HAP-1 (cell line): ENCODE measurements around the gene SIPA1L3.
A peak's percentile ranks its signal among the peaks of the same experiment; 100 is the strongest.
"Not testable (repeated sequence)": the region's sequence is repeated elsewhere in the genome, so short reads cannot be mapped to it uniquely, and the experiment has no call there.

Experiments
- DNase-seq, 2 experiments: peaks; one replicate each; pipeline ENCODE4 v3.0.0-alpha.2; 2016 to 2020; ENCODE audit warnings: low spot score in 2 of 2
- H3K27me3 ChIP-seq: fragments of 250-450 bp; sonication (Bioruptor Pico); 2 replicates; pipeline ENCODE4 v1.5.1; 2020; ENCODE audit warnings: low read depth, mild to moderate bottlenecking, moderate library complexity
- H3K36me3 ChIP-seq: fragments of 250-450 bp; sonication (Bioruptor Pico); replicated peaks from 2 replicates; pipeline ENCODE4 v1.5.1; 2020; ENCODE audit warnings: mild to moderate bottlenecking
- H3K4me1 ChIP-seq: fragments of 250-450 bp; sonication (Bioruptor Pico); 2 replicates; pipeline ENCODE4 v1.5.1; 2020; ENCODE audit warnings: mild to moderate bottlenecking
- H3K4me3 ChIP-seq: fragments of 250-450 bp; sonication (Bioruptor Pico); 2 replicates; pipeline ENCODE4 v1.5.1; 2020; ENCODE audit warnings: mild to moderate bottlenecking, moderate library complexity
- H3K9me3 ChIP-seq: fragments of 250-450 bp; sonication (Bioruptor Pico); 2 replicates; pipeline ENCODE4 v1.5.1; 2020; ENCODE audit warnings: mild to moderate bottlenecking, moderate library complexity
- in situ Hi-C: fragments of 300-500 bp; cut with MboI; formaldehyde crosslinking; loops from 3 replicates; pipeline ENCODE4 v1.14.3; 2020; ENCODE audit warnings: low sequenced_read_pairs, inconsistent platforms, mixed read lengths

SIPA1L3 gene, protein sequence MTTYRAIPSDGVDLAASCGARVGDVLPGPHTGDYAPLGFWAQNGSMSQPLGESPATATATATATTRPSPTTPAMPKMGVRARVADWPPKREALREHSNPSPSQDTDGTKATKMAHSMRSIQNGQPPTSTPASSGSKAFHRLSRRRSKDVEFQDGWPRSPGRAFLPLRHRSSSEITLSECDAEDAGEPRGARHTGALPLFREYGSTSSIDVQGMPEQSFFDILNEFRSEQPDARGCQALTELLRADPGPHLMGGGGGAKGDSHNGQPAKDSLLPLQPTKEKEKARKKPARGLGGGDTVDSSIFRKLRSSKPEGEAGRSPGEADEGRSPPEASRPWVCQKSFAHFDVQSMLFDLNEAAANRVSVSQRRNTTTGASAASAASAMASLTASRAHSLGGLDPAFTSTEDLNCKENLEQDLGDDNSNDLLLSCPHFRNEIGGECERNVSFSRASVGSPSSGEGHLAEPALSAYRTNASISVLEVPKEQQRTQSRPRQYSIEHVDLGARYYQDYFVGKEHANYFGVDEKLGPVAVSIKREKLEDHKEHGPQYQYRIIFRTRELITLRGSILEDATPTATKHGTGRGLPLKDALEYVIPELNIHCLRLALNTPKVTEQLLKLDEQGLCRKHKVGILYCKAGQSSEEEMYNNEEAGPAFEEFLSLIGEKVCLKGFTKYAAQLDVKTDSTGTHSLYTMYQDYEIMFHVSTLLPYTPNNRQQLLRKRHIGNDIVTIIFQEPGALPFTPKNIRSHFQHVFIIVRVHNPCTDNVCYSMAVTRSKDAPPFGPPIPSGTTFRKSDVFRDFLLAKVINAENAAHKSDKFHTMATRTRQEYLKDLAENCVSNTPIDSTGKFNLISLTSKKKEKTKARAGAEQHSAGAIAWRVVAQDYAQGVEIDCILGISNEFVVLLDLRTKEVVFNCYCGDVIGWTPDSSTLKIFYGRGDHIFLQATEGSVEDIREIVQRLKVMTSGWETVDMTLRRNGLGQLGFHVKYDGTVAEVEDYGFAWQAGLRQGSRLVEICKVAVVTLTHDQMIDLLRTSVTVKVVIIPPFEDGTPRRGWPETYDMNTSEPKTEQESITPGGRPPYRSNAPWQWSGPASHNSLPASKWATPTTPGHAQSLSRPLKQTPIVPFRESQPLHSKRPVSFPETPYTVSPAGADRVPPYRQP (N-terminal part only)

GRCh38 chr19:37906869-37907734, at the start of gene SIPA1L3:
Gene SIPA1L3, plus strand, starts transcription at chr19:37907208. Its CDS starts 174,358 bp downstream, at chr19:38081566.
- in situ Hi-C loops, result loop anchor here (25.0 kb wide), 1 partner anchor 180 kb away; no protein-coding TSS in a partner anchor
- Histone ChIP-seq H3K9me3 (no peaks in the 10 kb centered on the region), H3K36me3 (no peaks in the 10 kb centered on the region), H3K4me3 (peak within 1 kb of the TSS; percentile 80), H3K4me1 (peaks cover 18% of the 10 kb centered on the region), H3K27me3 (no peaks in the 10 kb centered on the region)
- DNase-seq, result peak; percentile 93 to 97

DNA sequence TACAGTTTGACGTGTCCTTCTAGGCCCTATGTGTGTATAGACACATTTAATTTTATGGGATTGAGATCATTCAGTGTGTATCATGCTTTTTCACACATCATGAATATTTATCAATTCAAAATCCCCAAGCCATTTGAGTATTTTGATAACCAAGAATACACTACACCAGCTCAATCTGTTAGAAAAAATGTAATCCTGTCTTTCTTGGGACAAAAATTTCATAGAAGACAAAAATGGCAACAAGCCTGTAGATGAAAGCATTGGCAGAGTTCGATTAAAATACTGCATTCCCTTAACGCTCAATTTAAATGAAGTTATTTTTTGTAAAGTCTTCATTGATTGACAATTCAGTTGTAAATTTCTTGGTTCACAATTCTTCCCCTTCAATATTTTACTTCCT, 42.5 kb upstream of the SIPA1L3 start:
- DNase-seq, result no peak

GRCh38 chr19:37865930-37866329, 41.1 kb upstream of the SIPA1L3 start:
- in situ Hi-C loops, DNase-seq, H3K36me3 ChIP-seq, H3K4me1 ChIP-seq, H3K9me3 ChIP-seq, H3K4me3 ChIP-seq, H3K27me3 ChIP-seq: not testable (repeated sequence)

More for the DNA sequence above, 42.5 kb upstream of the SIPA1L3 start:
- Histone ChIP-seq H3K4me1 (peaks cover 9% of the 10 kb centered on the region), H3K27me3 (no peaks in the 10 kb centered on the region), H3K4me3 (no peak overlapping the region), H3K9me3 (0 out of 2 replicates have a peak, but pooled peaks cover 3% of the 10 kb centered on the region), H3K36me3 (no peaks in the 10 kb centered on the region)
- in situ Hi-C loops, result no loop called here

- Histone ChIP-seq H3K4me3 (no peak overlapping the region), H3K9me3 (peaks cover 8% of the 10 kb centered on the region; the same call in 1 of the 2 replicates), H3K27me3 (no peaks in the 10 kb centered on the region), H3K4me1 (peaks cover 9% of the 10 kb centered on the region), H3K36me3 (no peaks in the 10 kb centered on the region)
- DNase-seq, result no peak
- in situ Hi-C loops, result no loop called here
Measured at GRCh38 chr19:37867831-37868230, 39.2 kb upstream of the SIPA1L3 start.

DNA sequence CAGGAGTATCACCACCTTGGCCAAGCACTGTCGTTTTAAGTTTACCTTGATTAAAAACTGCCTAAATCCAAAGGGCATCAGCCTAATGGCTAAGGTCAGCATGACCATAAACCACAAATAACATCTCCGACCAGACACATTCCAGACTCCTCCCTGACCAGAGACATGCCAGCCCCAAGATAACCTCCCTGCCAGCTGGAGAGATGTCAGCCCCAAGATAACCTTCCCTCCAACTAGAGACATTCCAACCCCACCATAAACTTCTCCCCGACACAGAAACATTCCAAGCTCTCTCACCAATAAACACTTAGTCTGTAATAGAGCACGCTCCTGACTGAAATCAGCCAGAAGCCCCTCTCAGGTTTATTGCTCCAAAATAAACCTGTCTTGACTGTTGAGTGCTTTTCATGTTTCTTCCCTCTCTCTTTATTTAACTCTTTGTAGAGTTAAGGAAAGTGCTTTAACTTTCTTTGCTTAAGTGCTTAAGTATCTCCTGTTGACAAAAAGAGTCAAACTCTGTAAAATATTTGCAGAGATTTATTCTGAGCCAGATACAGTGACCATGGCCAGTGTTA, 37.2 kb upstream of the SIPA1L3 start:
- in situ Hi-C loops, result no loop called here
- Histone ChIP-seq H3K4me3 (no peak overlapping the region), H3K9me3 (peaks cover 8% of the 10 kb centered on the region; the same call in 1 of the 2 replicates), H3K36me3 (no peaks in the 10 kb centered on the region), H3K4me1 (peaks cover 9% of the 10 kb centered on the region), H3K27me3 (no peaks in the 10 kb centered on the region)
- no peak for DNase-seq

GRCh38 chr19:37872383-37872782, 34.6 kb upstream of the SIPA1L3 start:
- in situ Hi-C loops, result no loop called here
- Histone ChIP-seq H3K27me3 (no peaks in the 10 kb centered on the region), H3K4me3 (no peak overlapping the region), H3K4me1 (no peaks in the 10 kb centered on the region; the same call in 1 of the 2 replicates), H3K36me3 (no peaks in the 10 kb centered on the region), H3K9me3 (peaks cover 5% of the 10 kb centered on the region; the same call in 1 of the 2 replicates)
- DNase-seq, result no peak

DNA sequence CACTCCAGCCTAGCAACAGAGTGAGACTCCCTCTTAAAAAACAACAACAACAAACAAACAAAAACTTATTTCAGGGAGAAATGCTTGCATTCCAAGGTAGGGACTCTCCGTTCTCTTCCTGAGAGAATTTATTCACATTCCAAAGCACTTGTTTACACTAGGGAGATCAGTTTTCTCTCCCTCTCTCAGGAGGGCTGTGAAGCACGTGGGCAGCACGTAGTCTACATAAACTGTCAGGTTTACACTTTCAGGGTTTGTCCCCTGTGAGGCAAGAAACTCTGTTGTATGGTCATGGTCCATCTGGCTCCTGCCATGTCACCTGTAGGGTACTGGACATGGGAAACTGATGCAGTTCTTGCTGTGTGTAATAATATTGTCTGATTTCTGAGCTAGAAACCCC, 32.2 kb upstream of the SIPA1L3 start:
- H3K9me3 ChIP-seq, result peaks cover 3% of the 10 kb centered on the region; the same call in 1 of the 2 replicates
- no peaks in the 10 kb centered on the region for H3K36me3 ChIP-seq
- no peaks in the 10 kb centered on the region for H3K27me3 ChIP-seq
- H3K4me3 ChIP-seq, result no peak overlapping the region
- no peak for DNase-seq
- in situ Hi-C loops, result no loop called here
- H3K4me1 ChIP-seq, result no peaks in the 10 kb centered on the region

- H3K9me3 ChIP-seq, result no peaks in the 10 kb centered on the region
- no peak overlapping the region for H3K4me3 ChIP-seq
- H3K36me3 ChIP-seq, result no peaks in the 10 kb centered on the region
- in situ Hi-C loops, result no loop called here
- no peaks in the 10 kb centered on the region for H3K4me1 ChIP-seq
- H3K27me3 ChIP-seq, result no peaks in the 10 kb centered on the region
- DNase-seq, result no peak
Measured at GRCh38 chr19:37876032-37876431, 31.0 kb upstream of the SIPA1L3 start.

GRCh38 chr19:37877147-37877546, 29.9 kb upstream of the SIPA1L3 start:
- Histone ChIP-seq H3K9me3 (no peaks in the 10 kb centered on the region), H3K27me3 (no peaks in the 10 kb centered on the region), H3K36me3 (no peaks in the 10 kb centered on the region), H3K4me3 (no peak overlapping the region), H3K4me1 (no peaks in the 10 kb centered on the region)
- DNase-seq, result no peak
- in situ Hi-C loops, result no loop called here

GRCh38 chr19:37885392-37885791, 21.6 kb upstream of the SIPA1L3 start:
- in situ Hi-C loops, result no loop called here
- no peak for DNase-seq

DNA sequence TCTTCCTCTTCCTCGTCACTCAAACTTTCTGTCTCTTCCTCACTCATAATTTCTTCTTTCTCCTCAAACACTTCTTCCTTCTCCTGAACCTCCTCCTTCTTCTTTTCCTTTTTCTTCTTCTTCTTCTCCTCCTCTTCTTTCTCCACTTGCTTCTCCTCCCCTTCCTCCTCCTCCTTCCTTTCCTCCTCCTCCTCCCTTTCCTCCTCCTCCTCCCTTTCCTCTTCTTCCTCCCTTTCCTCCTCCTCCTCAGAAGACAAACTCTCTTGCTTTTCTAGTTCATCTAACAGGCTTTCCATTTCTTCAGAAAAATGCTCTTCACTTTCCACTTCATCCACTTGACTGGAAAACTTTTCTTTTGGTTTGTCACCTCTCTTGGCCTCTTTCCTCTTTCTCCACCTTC, 20.4 kb upstream of the SIPA1L3 start:
- Histone ChIP-seq H3K27me3 (no peaks in the 10 kb centered on the region), H3K4me3 (no peak overlapping the region), H3K36me3 (no peaks in the 10 kb centered on the region), H3K9me3 (peaks cover 5% of the 10 kb centered on the region; the same call in 1 of the 2 replicates), H3K4me1 (no peaks in the 10 kb centered on the region)
- in situ Hi-C loops, result no loop called here
- DNase-seq, result no peak

More at GRCh38 chr19:37885392-37885791, 21.6 kb upstream of the SIPA1L3 start:
- no peaks in the 10 kb centered on the region for H3K4me1 ChIP-seq
- H3K27me3 ChIP-seq, result no peaks in the 10 kb centered on the region
- H3K36me3 ChIP-seq, result no peaks in the 10 kb centered on the region
- no peak overlapping the region for H3K4me3 ChIP-seq
- peaks cover 5% of the 10 kb centered on the region; the same call in 1 of the 2 replicates for H3K9me3 ChIP-seq

DNA sequence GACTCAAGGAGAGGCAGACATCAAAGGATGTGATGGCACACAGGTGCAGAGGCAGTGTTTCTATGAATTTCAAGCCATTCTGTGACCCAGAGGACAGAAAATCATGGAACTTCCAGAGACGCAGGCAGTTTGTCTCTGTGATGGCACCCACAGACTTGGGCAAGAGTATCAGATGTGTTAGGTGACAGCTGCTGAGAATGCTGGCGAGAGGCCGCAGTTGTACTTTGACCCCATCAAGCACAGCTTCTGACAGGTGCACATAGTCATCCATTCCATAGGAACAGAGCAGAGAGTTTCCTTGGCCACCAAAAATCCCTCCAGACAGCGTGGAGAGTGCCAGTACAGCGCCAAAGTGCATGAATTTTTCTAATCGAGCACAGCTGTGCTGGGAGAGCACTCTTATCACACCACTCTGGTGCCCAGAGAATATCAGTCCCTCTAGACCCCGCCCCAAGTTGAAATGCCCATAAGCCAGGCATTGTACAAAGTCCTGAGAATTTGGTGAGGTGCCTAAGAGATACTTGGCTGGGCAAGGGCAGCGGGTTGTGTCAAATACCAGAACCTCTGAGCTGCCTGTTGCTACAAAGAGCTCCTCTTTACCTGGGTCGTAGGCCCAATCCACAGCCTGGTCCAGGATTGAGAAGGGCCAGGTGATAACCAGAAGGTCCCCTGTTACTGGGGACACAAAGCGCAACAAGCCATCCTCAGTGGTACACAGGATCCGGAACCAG, 13.0 kb upstream of the SIPA1L3 start:
- no peak for DNase-seq
- Histone ChIP-seq H3K4me1 (no peaks in the 10 kb centered on the region), H3K36me3 (no peaks in the 10 kb centered on the region), H3K27me3 (no peaks in the 10 kb centered on the region), H3K4me3 (no peak overlapping the region), H3K9me3 (no peaks in the 10 kb centered on the region; the same call in 1 of the 2 replicates)
- in situ Hi-C loops, result loop anchor here (10.0 kb wide), 1 partner anchor 441 kb away; the partner anchor contains the start of gene CATSPERG
